Activated CD8-positive, alpha-beta memory T cell treated with anti-CD3 and anti-CD28 coated beads, Interleukin-2, amount 10 ng/mL, durations not matched to agents 7 days and 5 days (primary cell): ENCODE data around the gene LONRF2. TPM values are rescaled to one million over a fixed set of nuclear protein-coding genes. Genes with fewer than 3 reads are reported as not detected.

ENCODE experiments used
- ATAC-seq: fragments of 150-1000 bp; cut with Tn5 transposase; one replicate; pipeline ENCODE4 v1.10.0; 2021; ENCODE audit warnings: moderate library complexity
- CTCF ChIA-PET: fragments of 350-600 bp; sonication (Branson Sonifier 250); formaldehyde crosslinking; loops from one replicate; lab custom pipeline; 2021; ENCODE audit warnings: antibody characterized with exemption; lab: Charles Lee
- DNase-seq: peaks from one replicate; pipeline ENCODE4 v3.0.0-alpha.2; 2020
- H3K27ac Mint-ChIP-seq: one replicate; pipeline ENCODE4 v1.8.0; 2021; ENCODE audit warnings: mild to moderate bottlenecking, mixed read lengths
- H3K27me3 Mint-ChIP-seq: one replicate; pipeline ENCODE4 v1.8.0; 2021; ENCODE audit warnings: mixed read lengths
- H3K36me3 Mint-ChIP-seq: one replicate; pipeline ENCODE4 v1.8.0; 2021; ENCODE audit warnings: mild to moderate bottlenecking, mixed read lengths
- H3K4me1 Mint-ChIP-seq: one replicate; pipeline ENCODE4 v1.8.0; 2021; ENCODE audit warnings: mixed read lengths
- H3K4me3 Mint-ChIP-seq: one replicate; pipeline ENCODE4 v1.8.0; 2021; ENCODE audit warnings: mild to moderate bottlenecking, moderate library complexity, mixed read lengths
- H3K9me3 Mint-ChIP-seq: one replicate; pipeline ENCODE4 v1.8.0; 2022; ENCODE audit warnings: low read depth, mixed read lengths
- total RNA-seq, 2 experiments: library from RNA; stranded (reverse); gene quantifications; one replicate each; pipeline ENCODE4 v1.2.3, GENCODE V29; 2021

The LONRF2 gene
- total RNA-seq, 2 experiments from 2014 or later = 0.15 to 0.21 TPM

- Mint-ChIP-seq H3K27me3 (no peaks in the 10 kb centered on the region), H3K36me3 (no peaks in the 10 kb centered on the region), H3K9me3 (no peaks in the 10 kb centered on the region), H3K4me3 (no peak overlapping the region), H3K27ac (no peak overlapping the region), H3K4me1 (no peaks in the 10 kb centered on the region)
- ATAC-seq (no peak), DNase-seq (no peak)
- CTCF ChIA-PET = interaction anchor here (8.5 kb wide), 1 partner anchor 113 kb away, joined by 149 read pairs; no protein-coding TSS in a partner anchor
These were observed 56.2 kb downstream of the LONRF2 start for GRCh38 chr2:100266126-100266525.

GRCh38 chr2:100265226-100265625 lies 57.1 kb downstream of the LONRF2 start:
- H3K9me3 Mint-ChIP-seq = no peaks in the 10 kb centered on the region
- ATAC-seq (no peak), DNase-seq (no peak)
- no peak overlapping the region for H3K27ac Mint-ChIP-seq
- H3K4me1 Mint-ChIP-seq = no peaks in the 10 kb centered on the region
- CTCF ChIA-PET = interaction anchor here (8.5 kb wide), 1 partner anchor 114 kb away, joined by 149 read pairs; no protein-coding TSS in a partner anchor
- H3K4me3 Mint-ChIP-seq = no peak overlapping the region
- no peaks in the 10 kb centered on the region for H3K36me3 Mint-ChIP-seq
- no peaks in the 10 kb centered on the region for H3K27me3 Mint-ChIP-seq

- H3K4me1 Mint-ChIP-seq = no peaks in the 10 kb centered on the region
- CTCF ChIA-PET = interaction anchor here (1.2 to 8.5 kb wide), 3 partner anchors 10 to 115 kb away, joined by 3 to 149 read pairs (median 7); no protein-coding TSS in a partner anchor
- H3K27ac Mint-ChIP-seq = no peak overlapping the region
- H3K4me3 Mint-ChIP-seq = no peak overlapping the region
- DNase-seq = no peak
- no peaks in the 10 kb centered on the region for H3K27me3 Mint-ChIP-seq
- no peak for ATAC-seq
- H3K36me3 Mint-ChIP-seq = no peaks in the 10 kb centered on the region
- H3K9me3 Mint-ChIP-seq = no peaks in the 10 kb centered on the region
These were observed 57.6 kb downstream of the LONRF2 start for GRCh38 chr2:100264651-100265050.

GRCh38 chr2:100264121-100264520 lies 58.2 kb downstream of the LONRF2 start:
- DNase-seq (no peak), ATAC-seq (no peak)
- Mint-ChIP-seq H3K27me3 (no peaks in the 10 kb centered on the region), H3K27ac (no peak overlapping the region), H3K4me1 (no peaks in the 10 kb centered on the region), H3K9me3 (no peaks in the 10 kb centered on the region), H3K36me3 (no peaks in the 10 kb centered on the region), H3K4me3 (no peak overlapping the region)
- CTCF ChIA-PET = interaction anchor here (1.1 to 8.5 kb wide), 6 partner anchors 10 to 705 kb away, joined by 3 to 149 read pairs (median 4); no protein-coding TSS in a partner anchor

GRCh38 chr2:100262555-100263320 lies 59.6 kb downstream of the LONRF2 start:
- CTCF ChIA-PET = interaction anchor here (0.7 to 8.5 kb wide), 24 partner anchors 8 to 704 kb away, joined by 3 to 149 read pairs (median 4); partner anchors contain the start of gene PDCL3
- DNase-seq (peak; percentile 69), ATAC-seq (peak; percentile 60)
- Mint-ChIP-seq H3K4me1 (no peaks in the 10 kb centered on the region), H3K27ac (no peak overlapping the region), H3K27me3 (no peaks in the 10 kb centered on the region), H3K9me3 (no peaks in the 10 kb centered on the region), H3K36me3 (no peaks in the 10 kb centered on the region), H3K4me3 (no peak overlapping the region)

GRCh38 chr2:100262046-100262445 lies 60.3 kb downstream of the LONRF2 start:
- Mint-ChIP-seq H3K9me3 (no peaks in the 10 kb centered on the region), H3K4me3 (no peak overlapping the region), H3K27me3 (no peaks in the 10 kb centered on the region), H3K27ac (no peak overlapping the region), H3K4me1 (no peaks in the 10 kb centered on the region), H3K36me3 (no peaks in the 10 kb centered on the region)
- no peak for ATAC-seq
- CTCF ChIA-PET = interaction anchor here (0.7 to 8.5 kb wide), 17 partner anchors 10 to 703 kb away, joined by 3 to 149 read pairs (median 3); no protein-coding TSS in a partner anchor
- no peak for DNase-seq

GRCh38 chr2:100260712-100261620 lies 61.3 kb downstream of the LONRF2 start:
- Mint-ChIP-seq H3K4me1 (no peaks in the 10 kb centered on the region), H3K9me3 (no peaks in the 10 kb centered on the region), H3K27me3 (no peaks in the 10 kb centered on the region), H3K36me3 (no peaks in the 10 kb centered on the region), H3K4me3 (no peak overlapping the region), H3K27ac (no peak overlapping the region)
- ATAC-seq = no peak
- no peak for DNase-seq
- CTCF ChIA-PET = interaction anchor here (0.9 to 8.5 kb wide), 7 partner anchors 9 to 702 kb away, joined by 3 to 149 read pairs (median 6); no protein-coding TSS in a partner anchor

- H3K4me1 Mint-ChIP-seq = no peaks in the 10 kb centered on the region
- no peak overlapping the region for H3K4me3 Mint-ChIP-seq
- no peaks in the 10 kb centered on the region for H3K9me3 Mint-ChIP-seq
- H3K27ac Mint-ChIP-seq = no peak overlapping the region
- H3K27me3 Mint-ChIP-seq = no peaks in the 10 kb centered on the region
- DNase-seq (no peak), ATAC-seq (no peak)
- CTCF ChIA-PET = interaction anchor here (2.8 to 8.5 kb wide), 2 partner anchors 120 to 700 kb away, joined by 7 to 149 read pairs; no protein-coding TSS in a partner anchor
- H3K36me3 Mint-ChIP-seq = no peaks in the 10 kb centered on the region
These were observed 63.2 kb downstream of the LONRF2 start for GRCh38 chr2:100259106-100259505.

GRCh38 chr2:100257939-100258338 lies 64.4 kb downstream of the LONRF2 start:
- Mint-ChIP-seq H3K27ac (no peak overlapping the region), H3K36me3 (no peaks in the 10 kb centered on the region), H3K9me3 (no peaks in the 10 kb centered on the region), H3K27me3 (no peaks in the 10 kb centered on the region), H3K4me3 (no peak overlapping the region), H3K4me1 (no peaks in the 10 kb centered on the region)
- DNase-seq (no peak), ATAC-seq (no peak)
- CTCF ChIA-PET = interaction anchor here (1.3 kb wide), 1 partner anchor 123 kb away, joined by 5 read pairs; no protein-coding TSS in a partner anchor

- no peak overlapping the region for H3K4me3 Mint-ChIP-seq
- DNase-seq (no peak), ATAC-seq (no peak)
- H3K9me3 Mint-ChIP-seq = no peaks in the 10 kb centered on the region
- no peak overlapping the region for H3K27ac Mint-ChIP-seq
- H3K27me3 Mint-ChIP-seq = no peaks in the 10 kb centered on the region
- H3K4me1 Mint-ChIP-seq = no peaks in the 10 kb centered on the region
- CTCF ChIA-PET = interaction anchor here (1.3 kb wide), 1 partner anchor 124 kb away, joined by 5 read pairs; no protein-coding TSS in a partner anchor
- no peaks in the 10 kb centered on the region for H3K36me3 Mint-ChIP-seq
These were observed 65.5 kb downstream of the LONRF2 start for GRCh38 chr2:100256849-100257248.

GRCh38 chr2:100256416-100256815 lies 65.9 kb downstream of the LONRF2 start:
- H3K27me3 Mint-ChIP-seq = no peaks in the 10 kb centered on the region
- H3K9me3 Mint-ChIP-seq = no peaks in the 10 kb centered on the region
- ATAC-seq = no peak
- H3K4me3 Mint-ChIP-seq = no peak overlapping the region
- CTCF ChIA-PET = no interaction called here
- H3K27ac Mint-ChIP-seq = no peak overlapping the region
- no peaks in the 10 kb centered on the region for H3K36me3 Mint-ChIP-seq
- no peak for DNase-seq
- no peaks in the 10 kb centered on the region for H3K4me1 Mint-ChIP-seq

GRCh38 chr2:100254646-100255210 lies 67.6 kb downstream of the LONRF2 start:
- H3K4me3 Mint-ChIP-seq = no peak overlapping the region
- no peaks in the 10 kb centered on the region for H3K36me3 Mint-ChIP-seq
- no peak for ATAC-seq
- no peak overlapping the region for H3K27ac Mint-ChIP-seq
- H3K9me3 Mint-ChIP-seq = no peaks in the 10 kb centered on the region
- no peak for DNase-seq
- no peaks in the 10 kb centered on the region for H3K4me1 Mint-ChIP-seq
- peaks cover 3% of the 10 kb centered on the region for H3K27me3 Mint-ChIP-seq
- CTCF ChIA-PET = interaction anchor here (1.3 kb wide), 1 partner anchor 8 kb away, joined by 4 read pairs; no protein-coding TSS in a partner anchor

GRCh38 chr2:100253786-100254185 lies 68.5 kb downstream of the LONRF2 start:
- H3K9me3 Mint-ChIP-seq = no peaks in the 10 kb centered on the region
- ATAC-seq (no peak), DNase-seq (no peak)
- H3K27me3 Mint-ChIP-seq = peaks cover 3% of the 10 kb centered on the region
- H3K36me3 Mint-ChIP-seq = no peaks in the 10 kb centered on the region
- CTCF ChIA-PET = no interaction called here
- H3K27ac Mint-ChIP-seq = no peak overlapping the region
- H3K4me3 Mint-ChIP-seq = no peak overlapping the region
- no peaks in the 10 kb centered on the region for H3K4me1 Mint-ChIP-seq
